OCI-LY1 (cell line): ENCODE data around the gene CLIP3.

Experiments used
- H2AFZ ChIP-seq: fragments of 200-600 bp; sonication (generic), shearing (Covaris generic); 2 replicates; pipeline ENCODE4 v1.6.0; 2014; ENCODE audit warnings: antibody characterized with exemption, mild to moderate bottlenecking, low read length
- H3F3A ChIP-seq: fragments of 200-600 bp; sonication (generic), shearing (Covaris generic); 2 replicates; pipeline ENCODE4 v1.6.0; 2014; ENCODE audit warnings: mild to moderate bottlenecking, antibody characterized with exemption, low read length, moderate library complexity; ENCODE audit not compliant: insufficient read depth
- H3K27ac ChIP-seq: fragments of 200-600 bp; sonication (generic); 2 replicates; pipeline ENCODE4 v1.5.1; 2014; ENCODE audit warnings: low read length, mixed run types, mild to moderate bottlenecking, low read depth; ENCODE audit not compliant: poor library complexity, severe bottlenecking
- H3K27me3 ChIP-seq: fragments of 200-600 bp; sonication (generic); 2 replicates; pipeline ENCODE4 v1.6.0; 2014; ENCODE audit warnings: antibody characterized with exemption, mild to moderate bottlenecking, low read length, moderate library complexity; ENCODE audit not compliant: insufficient read depth
- H3K36me3 ChIP-seq: fragments of 200-600 bp; sonication (generic); 2 replicates; pipeline ENCODE4 v1.6.1; 2014; ENCODE audit warnings: mild to moderate bottlenecking, antibody characterized with exemption, low read length, moderate library complexity, mixed read lengths; ENCODE audit not compliant: insufficient read depth
- H3K4me1 ChIP-seq: fragments of 200-600 bp; sonication (generic); 2 replicates; pipeline ENCODE4 v1.5.1; 2014; ENCODE audit warnings: mild to moderate bottlenecking, low read length, moderate library complexity; ENCODE audit not compliant: insufficient read depth, severe bottlenecking
- H3K4me2 ChIP-seq: fragments of 200-600 bp; sonication (generic), shearing (Covaris generic); 2 replicates; pipeline ENCODE4 v1.6.1; 2014; ENCODE audit warnings: low read length
- H3K4me3 ChIP-seq: fragments of 200-600 bp; sonication (generic); 2 replicates; pipeline ENCODE4 v1.5.1; 2014; ENCODE audit warnings: low read length, low read depth, mild to moderate bottlenecking, mixed read lengths; ENCODE audit not compliant: poor library complexity, severe bottlenecking
- H3K79me2 ChIP-seq: fragments of 200-600 bp; shearing (Covaris generic); 2 replicates; pipeline ENCODE4 v1.6.1; 2016; ENCODE audit warnings: mixed run types, low read length, mixed read lengths; ENCODE audit not compliant: insufficient read depth
- H3K9ac ChIP-seq: fragments of 200-600 bp; sonication (generic), shearing (Covaris generic); 2 replicates; pipeline ENCODE4 v1.6.1; 2014; ENCODE audit warnings: mild to moderate bottlenecking, low read length, mixed read lengths
- H3K9me2 ChIP-seq: fragments of 200-600 bp; sonication (generic), shearing (Covaris generic); 2 replicates; pipeline ENCODE4 v1.6.1; 2014; ENCODE audit warnings: low read depth, mild to moderate bottlenecking, low read length, mixed read lengths
- H3K9me3 ChIP-seq: fragments of 200-600 bp; shearing (Covaris generic); 2 replicates; pipeline ENCODE4 v1.6.1; 2014; ENCODE audit warnings: low read length, mixed read lengths
- H4K20me1 ChIP-seq: fragments of 200-600 bp; sonication (generic), shearing (Covaris generic); 2 replicates; pipeline ENCODE4 v1.6.0; 2016; ENCODE audit warnings: mild to moderate bottlenecking, low read length; ENCODE audit not compliant: insufficient read depth
- EZH2 ChIP-seq: fragments of 200-600 bp; sonication (generic), shearing (Covaris generic); IDR thresholded peaks from 2 replicates; pipeline ENCODE4 v1.8.0; 2017; ENCODE audit warnings: borderline replicate concordance, mixed run types, mild to moderate bottlenecking, antibody characterized with exemption, low read length, moderate library complexity, mixed read lengths
- TF ChIP-seq, protein P1 (sequence below): fragments of 200-600 bp; sonication (generic), shearing (Covaris generic); IDR thresholded peaks from 2 replicates; pipeline ENCODE4 v1.5.1; 2017; ENCODE audit warnings: mild to moderate bottlenecking, antibody characterized with exemption, low read length, moderate library complexity, mixed read lengths

The CLIP3 gene

DNA sequence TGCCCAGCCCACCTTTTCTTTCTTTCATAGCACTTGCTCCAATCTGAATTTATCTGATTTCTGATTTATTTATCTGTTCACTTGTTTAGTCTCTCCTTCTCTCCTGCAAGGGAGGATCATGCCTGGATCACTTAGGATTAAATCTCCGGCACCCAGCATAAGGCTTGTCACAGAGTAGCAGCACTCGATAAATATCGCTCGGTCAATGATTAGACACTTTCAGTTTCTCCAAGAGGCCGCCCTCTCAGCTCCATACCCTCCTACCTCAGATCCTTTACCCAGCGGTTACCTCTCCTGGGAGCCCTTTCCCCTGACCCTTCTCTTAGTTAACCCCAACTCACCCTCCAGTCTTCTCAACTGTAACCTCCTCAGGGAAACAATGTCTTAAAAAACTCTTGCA lies 1.4 kb downstream of the CLIP3 start:
- Histone ChIP-seq H3K27ac (no peak overlapping the region), H3F3A (no peaks in the 10 kb centered on the region), H3K4me3 (no peak overlapping the region)

DNA sequence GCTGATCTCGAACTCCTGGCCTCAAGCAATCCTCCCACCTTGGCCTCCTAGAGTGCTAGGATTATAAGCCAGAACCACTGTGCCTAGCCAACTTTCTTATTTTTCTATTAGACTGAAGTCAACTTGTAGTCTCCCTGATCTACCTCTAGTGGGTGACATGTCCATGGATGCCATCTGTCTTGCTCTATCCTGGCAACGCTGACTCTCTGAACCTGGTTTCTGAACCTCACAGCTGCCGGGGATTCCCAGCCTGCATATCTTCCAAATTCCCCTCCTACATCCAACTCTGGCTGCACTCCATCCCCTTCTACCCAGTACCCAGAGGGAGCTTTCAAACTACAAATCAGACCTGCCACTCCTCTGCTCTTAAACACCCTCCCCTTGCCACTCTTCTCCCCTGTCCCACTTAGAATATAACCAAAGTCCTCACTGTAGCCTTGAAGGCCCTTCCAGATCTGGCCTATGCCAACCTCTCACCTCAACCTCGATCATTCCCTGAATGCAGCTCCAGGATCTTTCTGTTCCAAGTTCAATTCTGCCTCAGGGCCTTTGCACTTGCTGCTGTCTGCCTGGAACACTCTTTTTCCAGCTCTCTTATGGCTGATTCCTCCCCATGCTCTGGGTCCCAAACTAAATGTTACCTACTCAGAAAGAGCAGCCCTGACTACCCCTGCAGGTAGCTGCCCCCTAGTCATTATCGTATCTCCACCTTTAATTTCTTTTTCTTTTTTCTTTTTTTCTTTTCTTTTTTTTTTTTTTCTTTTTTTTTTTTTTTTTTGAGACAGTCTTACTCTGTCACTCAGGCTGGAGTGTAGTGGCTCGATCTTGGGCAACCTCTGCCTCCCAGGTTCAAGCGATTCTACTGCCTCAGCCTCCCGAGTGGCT lies 2.2 kb downstream of the CLIP3 start:
- H3K36me3 ChIP-seq = 0 out of 2 replicates have a peak, but pooled peaks cover 6% of the 10 kb centered on the region
- no peaks in the 10 kb centered on the region for H3K9me3 ChIP-seq
- TF ChIP-seq, protein P1, sequence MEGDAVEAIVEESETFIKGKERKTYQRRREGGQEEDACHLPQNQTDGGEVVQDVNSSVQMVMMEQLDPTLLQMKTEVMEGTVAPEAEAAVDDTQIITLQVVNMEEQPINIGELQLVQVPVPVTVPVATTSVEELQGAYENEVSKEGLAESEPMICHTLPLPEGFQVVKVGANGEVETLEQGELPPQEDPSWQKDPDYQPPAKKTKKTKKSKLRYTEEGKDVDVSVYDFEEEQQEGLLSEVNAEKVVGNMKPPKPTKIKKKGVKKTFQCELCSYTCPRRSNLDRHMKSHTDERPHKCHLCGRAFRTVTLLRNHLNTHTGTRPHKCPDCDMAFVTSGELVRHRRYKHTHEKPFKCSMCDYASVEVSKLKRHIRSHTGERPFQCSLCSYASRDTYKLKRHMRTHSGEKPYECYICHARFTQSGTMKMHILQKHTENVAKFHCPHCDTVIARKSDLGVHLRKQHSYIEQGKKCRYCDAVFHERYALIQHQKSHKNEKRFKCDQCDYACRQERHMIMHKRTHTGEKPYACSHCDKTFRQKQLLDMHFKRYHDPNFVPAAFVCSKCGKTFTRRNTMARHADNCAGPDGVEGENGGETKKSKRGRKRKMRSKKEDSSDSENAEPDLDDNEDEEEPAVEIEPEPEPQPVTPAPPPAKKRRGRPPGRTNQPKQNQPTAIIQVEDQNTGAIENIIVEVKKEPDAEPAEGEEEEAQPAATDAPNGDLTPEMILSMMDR = no peak; the same call in 1 of the 2 replicates
- TF ChIP-seq EZH2 = no peak
- peaks cover 12% of the 10 kb centered on the region for H3K4me1 ChIP-seq
- no peak overlapping the region for H3K27ac ChIP-seq
- no peaks in the 10 kb centered on the region for H4K20me1 ChIP-seq
- no peak overlapping the region for H3K4me2 ChIP-seq
- H3K27me3 ChIP-seq = no peaks in the 10 kb centered on the region
- no peaks in the 10 kb centered on the region for H3K79me2 ChIP-seq
- no peak overlapping the region for H2AFZ ChIP-seq
- no peak overlapping the region for H3K4me3 ChIP-seq
- H3F3A ChIP-seq = no peaks in the 10 kb centered on the region
- H3K9me2 ChIP-seq = no peaks in the 10 kb centered on the region
- H3K9ac ChIP-seq = no peak overlapping the region

More for the DNA sequence above, 1.4 kb downstream of the CLIP3 start:
- no peak overlapping the region for H2AFZ ChIP-seq
- H4K20me1 ChIP-seq = no peaks in the 10 kb centered on the region
- no peaks in the 10 kb centered on the region for H3K9me2 ChIP-seq
- H3K79me2 ChIP-seq = no peaks in the 10 kb centered on the region
- peaks cover 12% of the 10 kb centered on the region for H3K4me1 ChIP-seq
- no peaks in the 10 kb centered on the region for H3K9me3 ChIP-seq
- TF ChIP-seq EZH2 = no peak
- TF ChIP-seq, protein P1 = no peak
- H3K36me3 ChIP-seq = 0 out of 2 replicates have a peak, but pooled peaks cover 6% of the 10 kb centered on the region
- H3K4me2 ChIP-seq = no peak overlapping the region
- H3K27me3 ChIP-seq = no peaks in the 10 kb centered on the region
- H3K9ac ChIP-seq = no peak overlapping the region

DNA sequence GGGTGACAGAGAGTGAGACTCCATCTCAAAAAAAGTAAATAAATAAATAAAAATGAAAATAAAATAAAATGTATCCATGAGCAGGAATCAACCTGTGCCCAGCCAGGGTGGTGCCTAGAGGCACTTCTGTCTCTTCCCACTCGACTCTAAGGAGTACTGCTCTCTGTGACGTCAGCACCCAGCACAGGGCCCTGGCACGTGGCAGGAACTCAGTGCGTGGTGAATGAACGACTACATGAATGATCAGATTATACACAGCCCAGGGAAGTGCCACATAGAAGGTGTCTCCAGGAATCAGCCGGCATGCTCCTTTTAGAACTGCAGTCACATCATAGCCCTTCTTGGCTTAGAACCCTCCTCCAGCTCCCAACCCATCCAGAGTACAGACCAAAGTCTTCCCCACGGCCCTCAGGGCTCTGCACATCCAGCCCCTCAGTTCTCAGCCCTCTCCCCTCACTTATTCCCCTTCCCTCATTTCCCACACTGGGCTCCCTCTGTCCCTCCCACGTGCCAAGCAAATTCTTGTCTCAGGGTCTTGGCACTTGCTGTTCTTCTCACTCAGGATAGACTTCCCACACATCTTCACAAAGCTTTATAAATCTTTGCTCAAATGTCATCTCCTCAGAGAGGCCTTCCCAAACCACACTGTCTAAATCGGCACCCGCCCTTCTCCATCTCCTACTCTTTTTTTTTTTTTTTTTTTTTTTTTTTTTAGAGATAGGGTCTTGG lies 4.2 kb downstream of the CLIP3 start:
- H3K79me2 ChIP-seq = no peaks in the 10 kb centered on the region
- H3F3A ChIP-seq = no peaks in the 10 kb centered on the region
- H3K4me1 ChIP-seq = peaks cover 12% of the 10 kb centered on the region
- H4K20me1 ChIP-seq = no peaks in the 10 kb centered on the region
- H2AFZ ChIP-seq = no peak overlapping the region
- no peak overlapping the region for H3K4me3 ChIP-seq
- H3K27me3 ChIP-seq = no peaks in the 10 kb centered on the region
- no peaks in the 10 kb centered on the region for H3K9me3 ChIP-seq
- H3K9me2 ChIP-seq = no peaks in the 10 kb centered on the region
- H3K9ac ChIP-seq = no peak overlapping the region
- H3K36me3 ChIP-seq = peaks cover 16% of the 10 kb centered on the region
- no peak overlapping the region for H3K27ac ChIP-seq
- H3K4me2 ChIP-seq = no peak overlapping the region
- TF ChIP-seq, protein P1 = no peak
- no peak for TF ChIP-seq EZH2
